ENCODE measurements around the gene CIROP. TPM values are rescaled to one million over a fixed set of nuclear protein-coding genes. Genes with fewer than 3 reads are reported as not detected.

The CIROP gene
- total and polyA plus RNA-seq, 4 donors, result not detected

DNA sequence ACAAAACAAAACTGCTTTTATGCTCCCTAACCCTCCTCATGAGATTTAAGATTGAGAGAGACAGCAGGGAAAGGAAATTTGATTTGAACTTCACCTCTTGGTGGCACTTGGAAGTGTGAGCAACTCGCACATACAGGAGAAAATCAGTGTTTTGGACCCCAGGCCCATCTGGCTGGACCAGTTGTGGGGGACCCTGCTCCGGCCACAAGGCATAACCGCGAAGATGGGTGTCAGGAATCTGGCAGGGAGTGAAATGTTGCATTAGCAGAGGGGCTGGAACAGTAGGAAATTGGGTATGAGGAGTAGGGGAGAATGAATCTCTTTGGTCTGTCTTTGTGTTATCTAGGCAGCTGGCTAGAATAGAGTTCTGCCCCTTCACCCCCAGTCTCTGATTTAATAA, 1.2 kb downstream of the CIROP start:
- TF ChIP-seq SP1 (IDR thresholded peaks at IDR 0.05) (no peak), RXRA (IDR thresholded peaks at IDR 0.05) (no peak), JUND (IDR thresholded peaks at IDR 0.05) (no peak), TAF1 (conservative IDR thresholded peaks at IDR 0.05) (no peak), NR2F2 (IDR thresholded peaks at IDR 0.05) (no peak), REST (IDR thresholded peaks at IDR 0.05) (no peak), HNF4G (IDR thresholded peaks at IDR 0.05) (no peak)
- Histone ChIP-seq H3K9me3 (ENCODE audit: control insufficient read depth in 4 of 4, low read length in 3 of 4) (no peaks in the 10 kb centered on the region), H3K27ac (ENCODE audit: low read depth in 1 of 2, low read length in 2 of 2) (no peak overlapping the region), H3K4me1 (ENCODE audit: control insufficient read depth in 4 of 4, insufficient read depth in 4 of 4, low read length in 3 of 4) (peaks cover 0 to 3% (median 2%) of the 10 kb centered on the region in 4 donors), H3K9ac (ENCODE audit: low read depth in 1 of 2, low read length in 2 of 2) (no peak overlapping the region), H3K4me3 (ENCODE audit: low read depth in 1 of 3, low read length in 3 of 3) (no peak overlapping the region), H3K36me3 (ENCODE audit: control insufficient read depth in 4 of 4, insufficient read depth in 3 of 4, low read depth in 1 of 4, low read length in 3 of 4) (no peaks in the 10 kb centered on the region), H3K27me3 (ENCODE audit: control insufficient read depth in 4 of 4, insufficient read depth in 4 of 4, low read length in 3 of 4) (no peaks in the 10 kb centered on the region)
- DNase-seq (ENCODE audit: low spot score), result no peak
- WGBS, result 90% methylated on average over 4 of the region's 4 CpGs

DNA sequence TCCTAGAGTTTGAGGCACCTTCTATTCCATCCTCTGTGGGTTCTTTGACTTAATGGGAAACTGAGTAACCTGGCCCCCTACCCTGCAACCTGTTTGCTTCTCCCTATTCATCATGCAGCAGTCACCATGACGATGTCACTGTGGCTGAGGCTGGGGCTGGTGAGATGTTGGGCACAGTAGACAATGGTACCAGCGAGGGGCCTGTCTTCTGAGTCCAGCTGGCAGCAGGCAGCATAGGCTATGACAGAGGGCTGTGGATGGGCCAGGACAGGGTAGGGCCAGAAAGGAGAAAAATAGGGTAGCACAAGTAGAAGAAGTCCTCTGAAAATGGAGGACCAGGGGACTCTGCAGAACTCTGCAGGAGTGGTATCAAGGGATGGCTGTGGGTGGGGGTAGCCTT, 2.0 kb downstream of the CIROP start:
- Histone ChIP-seq H3K27me3 (ENCODE audit: control insufficient read depth in 4 of 4, insufficient read depth in 4 of 4, low read length in 3 of 4) (no peaks in the 10 kb centered on the region), H3K9me3 (ENCODE audit: control insufficient read depth in 4 of 4, low read length in 3 of 4) (no peaks in the 10 kb centered on the region), H3K4me1 (ENCODE audit: control insufficient read depth in 4 of 4, insufficient read depth in 4 of 4, low read length in 3 of 4) (peaks cover 0 to 3% (median 2%) of the 10 kb centered on the region in 4 donors), H3K36me3 (ENCODE audit: control insufficient read depth in 4 of 4, insufficient read depth in 3 of 4, low read depth in 1 of 4, low read length in 3 of 4) (peaks cover 0 to 6% (median 2%) of the 10 kb centered on the region in 4 donors), H3K4me3 (ENCODE audit: low read depth in 1 of 3, low read length in 3 of 3) (no peak overlapping the region), H3K27ac (ENCODE audit: low read depth in 1 of 2, low read length in 2 of 2) (no peak overlapping the region), H3K9ac (ENCODE audit: low read depth in 1 of 2, low read length in 2 of 2) (no peak overlapping the region)
- TF ChIP-seq REST (IDR thresholded peaks at IDR 0.05), result no peak
- no peak for TF ChIP-seq NR2F2 (IDR thresholded peaks at IDR 0.05)
- TF ChIP-seq TAF1 (conservative IDR thresholded peaks at IDR 0.05), result no peak
- TF ChIP-seq RAD21 (IDR thresholded peaks at IDR 0.05), result no peak
- TF ChIP-seq GABPA (IDR thresholded peaks at IDR 0.05 in 1 of 2, conservative IDR thresholded peaks at IDR 0.05 in 1 of 2), result no peak
- no peak for TF ChIP-seq SP1 (IDR thresholded peaks at IDR 0.05)
- no peak for TF ChIP-seq EGR1 (IDR thresholded peaks at IDR 0.05; ENCODE audit: low read depth in 2 of 2)
- no peak for TF ChIP-seq RXRA (IDR thresholded peaks at IDR 0.05)
- no peak for TF ChIP-seq FOXA2 (IDR thresholded peaks at IDR 0.05)
- TF ChIP-seq FOXA1 (IDR thresholded peaks at IDR 0.05), result no peak
- no peak for TF ChIP-seq YY1 (IDR thresholded peaks at IDR 0.05)
- no peak for TF ChIP-seq HNF4A (conservative IDR thresholded peaks at IDR 0.05)
- TF ChIP-seq JUND (IDR thresholded peaks at IDR 0.05), result no peak
- TF ChIP-seq, protein P1, sequence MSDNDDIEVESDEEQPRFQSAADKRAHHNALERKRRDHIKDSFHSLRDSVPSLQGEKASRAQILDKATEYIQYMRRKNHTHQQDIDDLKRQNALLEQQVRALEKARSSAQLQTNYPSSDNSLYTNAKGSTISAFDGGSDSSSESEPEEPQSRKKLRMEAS (IDR thresholded peaks at IDR 0.05), result no peak
- no peak for TF ChIP-seq CTCF (IDR thresholded peaks at IDR 0.05; ENCODE audit: low read depth, low read length, missing input control)
- TF ChIP-seq, protein P2, sequence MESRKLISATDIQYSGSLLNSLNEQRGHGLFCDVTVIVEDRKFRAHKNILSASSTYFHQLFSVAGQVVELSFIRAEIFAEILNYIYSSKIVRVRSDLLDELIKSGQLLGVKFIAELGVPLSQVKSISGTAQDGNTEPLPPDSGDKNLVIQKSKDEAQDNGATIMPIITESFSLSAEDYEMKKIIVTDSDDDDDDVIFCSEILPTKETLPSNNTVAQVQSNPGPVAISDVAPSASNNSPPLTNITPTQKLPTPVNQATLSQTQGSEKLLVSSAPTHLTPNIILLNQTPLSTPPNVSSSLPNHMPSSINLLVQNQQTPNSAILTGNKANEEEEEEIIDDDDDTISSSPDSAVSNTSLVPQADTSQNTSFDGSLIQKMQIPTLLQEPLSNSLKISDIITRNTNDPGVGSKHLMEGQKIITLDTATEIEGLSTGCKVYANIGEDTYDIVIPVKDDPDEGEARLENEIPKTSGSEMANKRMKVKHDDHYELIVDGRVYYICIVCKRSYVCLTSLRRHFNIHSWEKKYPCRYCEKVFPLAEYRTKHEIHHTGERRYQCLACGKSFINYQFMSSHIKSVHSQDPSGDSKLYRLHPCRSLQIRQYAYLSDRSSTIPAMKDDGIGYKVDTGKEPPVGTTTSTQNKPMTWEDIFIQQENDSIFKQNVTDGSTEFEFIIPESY (IDR thresholded peaks at IDR 0.05), result no peak
- TF ChIP-seq HNF4G (IDR thresholded peaks at IDR 0.05), result no peak
- TF ChIP-seq, protein P3, sequence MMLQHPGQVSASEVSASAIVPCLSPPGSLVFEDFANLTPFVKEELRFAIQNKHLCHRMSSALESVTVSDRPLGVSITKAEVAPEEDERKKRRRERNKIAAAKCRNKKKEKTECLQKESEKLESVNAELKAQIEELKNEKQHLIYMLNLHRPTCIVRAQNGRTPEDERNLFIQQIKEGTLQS (IDR thresholded peaks at IDR 0.05), result no peak
- WGBS, result 89% methylated on average over 2 of the region's 2 CpGs
- DNase-seq (ENCODE audit: low spot score), result no peak
